Keratinocyte (primary cell): Measurements from ENCODE around the gene AKR1E2.

Experiments
- EZH2 ChIP-seq: IDR thresholded peaks from one replicate; pipeline ENCODE4 v1.6.1; 2012; ENCODE audit warnings: inconsistent platforms, mild to moderate bottlenecking, low read length, moderate library complexity
- TF ChIP-seq, protein P1 (sequence below), 3 experiments: IDR thresholded peaks in 1 of 3; conservative IDR thresholded peaks in 1 of 3; optimal IDR thresholded peaks in 1 of 3; 2 replicates in 2 of 3; 3 replicates in 1 of 3; pipeline versions ENCODE3 to v1.5.1; 2011; ENCODE audit warnings: low read length in 3 of 3, mild to moderate bottlenecking in 3 of 3, moderate library complexity in 2 of 3, control low read depth in 1 of 3, inconsistent platforms in 1 of 3; ENCODE audit not compliant: insufficient read depth in 2 of 3; ENCODE audit errors: extremely low read depth in 1 of 3

- TF ChIP-seq, protein P1, sequence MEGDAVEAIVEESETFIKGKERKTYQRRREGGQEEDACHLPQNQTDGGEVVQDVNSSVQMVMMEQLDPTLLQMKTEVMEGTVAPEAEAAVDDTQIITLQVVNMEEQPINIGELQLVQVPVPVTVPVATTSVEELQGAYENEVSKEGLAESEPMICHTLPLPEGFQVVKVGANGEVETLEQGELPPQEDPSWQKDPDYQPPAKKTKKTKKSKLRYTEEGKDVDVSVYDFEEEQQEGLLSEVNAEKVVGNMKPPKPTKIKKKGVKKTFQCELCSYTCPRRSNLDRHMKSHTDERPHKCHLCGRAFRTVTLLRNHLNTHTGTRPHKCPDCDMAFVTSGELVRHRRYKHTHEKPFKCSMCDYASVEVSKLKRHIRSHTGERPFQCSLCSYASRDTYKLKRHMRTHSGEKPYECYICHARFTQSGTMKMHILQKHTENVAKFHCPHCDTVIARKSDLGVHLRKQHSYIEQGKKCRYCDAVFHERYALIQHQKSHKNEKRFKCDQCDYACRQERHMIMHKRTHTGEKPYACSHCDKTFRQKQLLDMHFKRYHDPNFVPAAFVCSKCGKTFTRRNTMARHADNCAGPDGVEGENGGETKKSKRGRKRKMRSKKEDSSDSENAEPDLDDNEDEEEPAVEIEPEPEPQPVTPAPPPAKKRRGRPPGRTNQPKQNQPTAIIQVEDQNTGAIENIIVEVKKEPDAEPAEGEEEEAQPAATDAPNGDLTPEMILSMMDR (optimal IDR thresholded peaks at IDR 0.05 in 1 of 3, IDR thresholded peaks at IDR 0.05 in 1 of 3, conservative IDR thresholded peaks at IDR 0.05 in 1 of 3; ENCODE audit: extremely low read depth in 1 of 3, insufficient read depth in 2 of 3, low read length in 3 of 3): no peak
- no peak for TF ChIP-seq EZH2
These were observed 9.0 kb upstream of the AKR1E2 start for GRCh38 chr10:4816966-4817365.
